ENCODE results near the gene SHOC2.

SHOC2 gene

DNA sequence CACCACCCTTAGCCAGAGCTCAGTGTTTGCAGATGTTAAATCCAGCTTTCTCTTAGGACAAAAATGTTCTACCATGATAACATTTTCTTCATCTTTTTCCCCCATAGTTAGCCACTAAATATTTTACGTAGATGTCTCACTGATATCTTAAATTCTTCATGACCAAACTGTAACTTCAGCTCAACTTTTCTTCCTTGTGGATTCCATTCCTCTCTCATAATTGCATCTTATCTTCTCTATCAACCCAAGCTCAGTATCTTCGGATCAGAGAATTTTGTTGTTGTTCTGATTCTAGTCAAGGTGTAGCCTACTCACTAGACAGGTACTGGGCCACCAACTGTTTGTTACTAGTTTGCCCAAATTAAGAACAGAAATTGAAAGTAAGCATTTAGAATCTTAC is 60.2 kb downstream of the SHOC2 start:
- TF ChIP-seq ZBTB7A (IDR thresholded peaks at IDR 0.05; ENCODE audit: low read depth) (no peak), FOXM1 (IDR thresholded peaks at IDR 0.05; ENCODE audit: borderline replicate concordance, low read depth) (no peak), MAX (IDR thresholded peaks at IDR 0.05) (no peak), TEAD4 (IDR thresholded peaks at IDR 0.05) (no peak), YY1 (IDR thresholded peaks at IDR 0.05; ENCODE audit: low read depth) (no peak), EP300 (IDR thresholded peaks at IDR 0.05; ENCODE audit: borderline replicate concordance) (no peak), CEBPB (IDR thresholded peaks at IDR 0.05) (no peak), EGR1 (IDR thresholded peaks at IDR 0.05) (no peak), TCF12 (IDR thresholded peaks at IDR 0.05; ENCODE audit: low read depth) (no peak), RAD21 (IDR thresholded peaks at IDR 0.05; ENCODE audit: low read depth) (no peak), NFIC (IDR thresholded peaks at IDR 0.05) (no peak), CREB1 (IDR thresholded peaks at IDR 0.05; ENCODE audit: low read depth) (no peak), TAF1 (IDR thresholded peaks at IDR 0.05; ENCODE audit: low read depth) (no peak), REST (IDR thresholded peaks at IDR 0.05; ENCODE audit: low read depth) (no peak)
- TF ChIP-seq, protein P1, sequence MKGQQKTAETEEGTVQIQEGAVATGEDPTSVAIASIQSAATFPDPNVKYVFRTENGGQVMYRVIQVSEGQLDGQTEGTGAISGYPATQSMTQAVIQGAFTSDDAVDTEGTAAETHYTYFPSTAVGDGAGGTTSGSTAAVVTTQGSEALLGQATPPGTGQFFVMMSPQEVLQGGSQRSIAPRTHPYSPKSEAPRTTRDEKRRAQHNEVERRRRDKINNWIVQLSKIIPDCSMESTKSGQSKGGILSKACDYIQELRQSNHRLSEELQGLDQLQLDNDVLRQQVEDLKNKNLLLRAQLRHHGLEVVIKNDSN (IDR thresholded peaks at IDR 0.05): no peak

DNA sequence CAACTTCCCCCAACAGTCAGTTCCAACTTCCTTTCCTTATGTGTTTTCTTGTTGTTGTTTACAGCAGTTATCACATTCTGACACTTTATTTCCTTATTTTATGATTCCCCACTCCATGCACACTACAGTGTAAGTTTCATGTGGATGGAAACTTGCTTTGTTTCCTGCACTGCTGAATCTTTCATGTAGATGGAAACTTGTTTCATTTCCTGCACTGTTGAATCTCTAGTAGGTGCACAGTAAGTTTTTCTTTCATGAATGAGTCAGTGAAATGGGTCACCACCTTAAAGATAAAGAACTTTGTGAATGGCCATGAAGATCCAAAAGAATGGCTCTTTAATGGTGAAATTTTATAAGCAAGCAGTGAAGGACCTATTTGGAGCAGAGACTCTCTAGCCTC is 61.4 kb downstream of the SHOC2 start:
- no peak for TF ChIP-seq EGR1 (IDR thresholded peaks at IDR 0.05)
- no peak for TF ChIP-seq CEBPB (IDR thresholded peaks at IDR 0.05)
- no peak for TF ChIP-seq YY1 (IDR thresholded peaks at IDR 0.05; ENCODE audit: low read depth)
- TF ChIP-seq CREB1 (IDR thresholded peaks at IDR 0.05; ENCODE audit: low read depth): no peak
- no peak for TF ChIP-seq TCF12 (IDR thresholded peaks at IDR 0.05; ENCODE audit: low read depth)
- no peak for TF ChIP-seq EP300 (IDR thresholded peaks at IDR 0.05; ENCODE audit: borderline replicate concordance)
- no peak for TF ChIP-seq NFIC (IDR thresholded peaks at IDR 0.05)
- no peak for TF ChIP-seq ZBTB7A (IDR thresholded peaks at IDR 0.05; ENCODE audit: low read depth)

DNA sequence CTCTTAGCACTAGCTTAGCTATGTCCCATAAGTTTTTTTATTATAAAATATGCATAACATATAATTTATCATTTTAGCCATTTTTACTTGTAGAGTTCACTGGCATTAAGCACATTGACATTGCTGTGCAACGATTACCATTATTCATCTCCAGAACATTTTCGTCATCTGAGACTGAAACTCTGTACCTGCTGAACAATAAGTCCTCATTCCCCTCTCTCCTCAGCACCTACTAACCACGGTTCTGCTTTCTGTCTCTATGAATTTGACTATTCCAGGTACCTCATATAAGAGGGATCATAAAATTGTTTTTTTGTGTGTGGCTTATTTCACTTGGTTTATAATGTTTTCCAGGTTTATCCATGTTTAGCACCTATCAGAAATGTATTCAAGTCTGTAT is 64.1 kb downstream of the SHOC2 start:
- TF ChIP-seq NFIC (IDR thresholded peaks at IDR 0.05) (no peak), RAD21 (IDR thresholded peaks at IDR 0.05; ENCODE audit: low read depth) (no peak), EGR1 (IDR thresholded peaks at IDR 0.05) (no peak), CEBPB (IDR thresholded peaks at IDR 0.05) (no peak)
- TF ChIP-seq, protein P1 (IDR thresholded peaks at IDR 0.05): no peak

DNA sequence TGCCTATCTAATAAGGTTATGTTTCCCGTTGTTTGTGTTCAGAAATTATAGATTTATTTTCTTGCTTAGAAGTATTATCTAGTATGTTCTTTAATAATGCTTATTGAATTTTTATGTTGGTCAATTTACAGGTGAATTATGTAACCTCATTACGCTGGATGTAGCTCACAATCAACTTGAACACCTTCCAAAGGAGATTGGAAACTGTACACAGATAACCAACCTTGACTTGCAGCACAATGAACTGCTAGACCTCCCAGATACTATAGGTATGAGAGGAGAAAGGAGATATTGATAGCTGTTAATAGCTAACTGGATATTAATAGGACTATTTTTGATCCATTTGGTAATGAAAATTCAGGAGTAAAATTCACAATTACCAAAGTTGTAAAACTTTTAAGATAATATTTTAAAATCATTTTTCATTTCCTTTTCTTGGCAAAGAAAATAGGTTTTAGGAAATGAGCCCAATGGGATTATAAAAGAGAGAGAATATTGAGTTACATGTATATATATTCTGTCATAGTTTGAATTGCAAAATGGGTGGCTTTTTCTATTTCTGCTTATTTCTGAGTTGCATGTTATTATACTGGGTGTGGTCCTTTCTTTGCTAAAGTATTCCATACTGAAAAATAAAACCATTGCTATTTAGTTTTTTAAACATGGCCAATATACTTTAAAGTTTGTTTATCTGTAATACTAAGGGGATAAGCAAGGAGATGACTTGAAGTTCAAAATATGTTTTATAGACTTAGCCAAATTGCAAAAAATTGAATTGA is 66.3 kb downstream of the SHOC2 start:
- no peak for TF ChIP-seq FOXM1 (IDR thresholded peaks at IDR 0.05; ENCODE audit: borderline replicate concordance, low read depth)
- TF ChIP-seq MAX (IDR thresholded peaks at IDR 0.05): no peak
- TF ChIP-seq ZBTB7A (IDR thresholded peaks at IDR 0.05; ENCODE audit: low read depth): no peak
- no peak for TF ChIP-seq TCF12 (IDR thresholded peaks at IDR 0.05; ENCODE audit: low read depth)
- no peak for TF ChIP-seq YY1 (IDR thresholded peaks at IDR 0.05; ENCODE audit: low read depth)
- no peak for TF ChIP-seq CEBPB (IDR thresholded peaks at IDR 0.05)
- no peak for TF ChIP-seq NFIC (IDR thresholded peaks at IDR 0.05)
- TF ChIP-seq TEAD4 (IDR thresholded peaks at IDR 0.05): no peak
- no peak for TF ChIP-seq REST (IDR thresholded peaks at IDR 0.05; ENCODE audit: low read depth)
- TF ChIP-seq EP300 (IDR thresholded peaks at IDR 0.05; ENCODE audit: borderline replicate concordance): no peak
- TF ChIP-seq, protein P1 (IDR thresholded peaks at IDR 0.05): no peak
- no peak for TF ChIP-seq RAD21 (IDR thresholded peaks at IDR 0.05; ENCODE audit: low read depth)
- TF ChIP-seq EGR1 (IDR thresholded peaks at IDR 0.05): no peak
- no peak for TF ChIP-seq TAF1 (IDR thresholded peaks at IDR 0.05; ENCODE audit: low read depth)
- no peak for TF ChIP-seq CREB1 (IDR thresholded peaks at IDR 0.05; ENCODE audit: low read depth)

- TF ChIP-seq YY1 (IDR thresholded peaks at IDR 0.05; ENCODE audit: low read depth): no peak
These were observed 69.6 kb downstream of the SHOC2 start for GRCh38 chr10:110989016-110989415.

Measured in Ishikawa (cell line).